Esophagus squamous epithelium (tissue), 4 donors: ENCODE data around the gene RNF144A.

Experiments
- CTCF ChIP-seq, 6 experiments: fragments of 450-650 bp in 4 of 6; fragments of 200-600 bp in 2 of 6; sonication (generic) in 2 of 6; IDR thresholded peaks; one replicate each; pipeline ENCODE4 v1.5.1; 2016 to 2019; ENCODE audit warnings: antibody characterized with exemption in 6 of 6, mild to moderate bottlenecking in 4 of 6, moderate library complexity in 4 of 6
- POLR2A ChIP-seq, 4 donors: fragments of 450-650 bp; IDR thresholded peaks; one replicate each; pipeline ENCODE4 v1.6.1; 2017; ENCODE audit warnings: antibody characterized with exemption in 4 of 4, mild to moderate bottlenecking in 4 of 4, moderate library complexity in 3 of 4

- TF ChIP-seq CTCF (IDR thresholded peaks at IDR 0.05): no peak
- no peak for TF ChIP-seq POLR2A (IDR thresholded peaks at IDR 0.05)
Measured at GRCh38 chr2:6888724-6889123, 28.5 kb upstream of the RNF144A start.
